ENCODE measurements around the gene NRG3.
"Not testable (repeated sequence)": the region's sequence is repeated elsewhere in the genome, so short reads cannot be mapped to it uniquely, and the experiment has no call there.

The NRG3 gene

GRCh38 chr10:81963606-81964005 lies 88.6 kb downstream of the NRG3 start:
- DNase-seq = no peak

GRCh38 chr10:81967716-81968115 lies 92.7 kb downstream of the NRG3 start:
- DNase-seq = no peak

- no peak for DNase-seq
Observed at GRCh38 chr10:81969136-81969535, 94.1 kb downstream of the NRG3 start.

GRCh38 chr10:81978238-81978637 lies 103.2 kb downstream of the NRG3 start:
- no peak for DNase-seq

- no peak for DNase-seq
Observed at GRCh38 chr10:81981724-81982123, 106.7 kb downstream of the NRG3 start.

GRCh38 chr10:81984428-81984827 lies 109.4 kb downstream of the NRG3 start:
- DNase-seq = no peak

GRCh38 chr10:81995254-81995653 lies 120.3 kb downstream of the NRG3 start:
- DNase-seq = no peak

GRCh38 chr10:81996927-81997326 lies 121.9 kb downstream of the NRG3 start:
- no peak for DNase-seq

- DNase-seq = no peak
Observed at GRCh38 chr10:82020999-82021398, 146.0 kb downstream of the NRG3 start.

GRCh38 chr10:82027711-82028110 lies 152.7 kb downstream of the NRG3 start:
- no peak for DNase-seq

GRCh38 chr10:82037076-82037475 lies 162.1 kb downstream of the NRG3 start:
- DNase-seq = no peak

GRCh38 chr10:82038587-82038986 lies 163.6 kb downstream of the NRG3 start:
- DNase-seq = no peak

GRCh38 chr10:82040336-82040735 lies 165.3 kb downstream of the NRG3 start:
- DNase-seq = no peak

GRCh38 chr10:82041018-82041417 lies 166.0 kb downstream of the NRG3 start:
- no peak for DNase-seq

GRCh38 chr10:82056391-82056790 lies 181.4 kb downstream of the NRG3 start:
- DNase-seq = no peak

GRCh38 chr10:82067192-82067591 lies 192.2 kb downstream of the NRG3 start:
- DNase-seq = not testable (repeated sequence)

GRCh38 chr10:82068501-82068900 lies 193.5 kb downstream of the NRG3 start:
- no peak for DNase-seq

GRCh38 chr10:82071231-82071630 lies 196.2 kb downstream of the NRG3 start:
- DNase-seq = no peak

- no peak for DNase-seq
Observed at GRCh38 chr10:82072124-82072523, 197.1 kb downstream of the NRG3 start.

- DNase-seq = no peak
Observed at GRCh38 chr10:82075605-82076004, 200.6 kb downstream of the NRG3 start.

- no peak for DNase-seq
Observed at GRCh38 chr10:82084496-82084895, 209.5 kb downstream of the NRG3 start.

- DNase-seq = no peak
Observed at GRCh38 chr10:82084904-82085303, 209.9 kb downstream of the NRG3 start.

GRCh38 chr10:82089327-82089726 lies 214.3 kb downstream of the NRG3 start:
- no peak for DNase-seq

GRCh38 chr10:82091413-82091812 lies 216.4 kb downstream of the NRG3 start:
- DNase-seq = no peak

GRCh38 chr10:82092111-82092510 lies 217.1 kb downstream of the NRG3 start:
- no peak for DNase-seq

GRCh38 chr10:82124713-82125112 lies 249.7 kb downstream of the NRG3 start:
- no peak for DNase-seq

Measured in activated effector memory CD4-positive, alpha-beta T cell treated with Interleukin-2 at 50 U/mL for 16 hours (primary cell).